Lower leg skin (tissue), 3 donors: ENCODE results near the gene TCF7L2.

Source experiments
- CTCF ChIP-seq, 3 donors: fragments of 450-650 bp; IDR thresholded peaks; one replicate each; pipeline ENCODE4 v1.5.1; 2016; ENCODE audit warnings: antibody characterized with exemption in 3 of 3, mild to moderate bottlenecking in 3 of 3, moderate library complexity in 2 of 3
- POLR2A ChIP-seq, 2 donors: fragments of 450-650 bp; IDR thresholded peaks; one replicate each; pipeline ENCODE4 v1.6.1; 2016 to 2017; ENCODE audit warnings: antibody characterized with exemption in 2 of 2, mild to moderate bottlenecking in 1 of 2, moderate library complexity in 1 of 2

- TF ChIP-seq CTCF (IDR thresholded peaks at IDR 0.05) (no peak), POLR2A (IDR thresholded peaks at IDR 0.05) (no peak)
Observed at GRCh38 chr10:113023017-113023416, 73.0 kb downstream of the TCF7L2 start.
